Neural crest cell (in vitro differentiated cells): ENCODE data around the gene CLPSL2. TPM values are rescaled to one million over a fixed set of nuclear protein-coding genes. Genes with fewer than 3 reads are reported as not detected.

Experiments used
- DNase-seq: peaks from one replicate; pipeline ENCODE4 v3.0.0; 2021; ENCODE audit warnings: low read depth, mixed read lengths, low spot score
- H3K27ac Mint-ChIP-seq: one replicate; pipeline ENCODE4 v1.8.0; 2021; ENCODE audit warnings: mild to moderate bottlenecking, mixed read lengths; ENCODE audit not compliant: unreplicated experiment
- H3K27me3 Mint-ChIP-seq: 2 replicates; pipeline ENCODE4 v1.8.0; 2021; ENCODE audit warnings: low read depth, mild to moderate bottlenecking, mixed read lengths
- H3K36me3 Mint-ChIP-seq: 2 replicates; pipeline ENCODE4 v1.8.0; 2021; ENCODE audit warnings: low read depth, mild to moderate bottlenecking, mixed read lengths
- H3K4me1 Mint-ChIP-seq: 2 replicates; pipeline ENCODE4 v1.8.0; 2021; ENCODE audit warnings: mixed read lengths
- H3K4me3 Mint-ChIP-seq: one replicate; pipeline ENCODE4 v1.8.0; 2021; ENCODE audit warnings: mild to moderate bottlenecking, mixed read lengths
- H3K9me3 Mint-ChIP-seq: 2 replicates; pipeline ENCODE4 v1.8.0; 2021; ENCODE audit warnings: mixed read lengths
- CTCF ChIP-seq: fragments of 200-600 bp; sonication (generic); conservative IDR thresholded peaks from 2 replicates; pipeline ENCODE4 v1.5.0; 2021; ENCODE audit warnings: antibody characterized with exemption, mild to moderate bottlenecking
- total RNA-seq: library from RNA; stranded (reverse); gene quantifications from 2 replicates; pipeline ENCODE4 v1.2.1, GENCODE V29; 2021

Gene CLPSL2
- total RNA-seq, 1 donor from 2014 or later, result not detected

GRCh38 chr6:35777356-35778102 is 1.1 kb downstream of the CLPSL2 start:
- Mint-ChIP-seq H3K9me3 (no peaks in the 10 kb centered on the region), H3K4me1 (no peaks in the 10 kb centered on the region), H3K36me3 (no peaks in the 10 kb centered on the region), H3K27me3 (peaks cover 23% of the 10 kb centered on the region), H3K27ac (no peak overlapping the region), H3K4me3 (peak overlapping the region; percentile 74)
- no peak for TF ChIP-seq CTCF
- no peak for DNase-seq

- H3K27me3 Mint-ChIP-seq, result peaks cover 23% of the 10 kb centered on the region
- no peaks in the 10 kb centered on the region for H3K9me3 Mint-ChIP-seq
- H3K4me3 Mint-ChIP-seq, result no peak overlapping the region
- TF ChIP-seq CTCF, result no peak
- H3K36me3 Mint-ChIP-seq, result no peaks in the 10 kb centered on the region
- no peaks in the 10 kb centered on the region for H3K4me1 Mint-ChIP-seq
- H3K27ac Mint-ChIP-seq, result no peak overlapping the region
- no peak for DNase-seq
These were observed 2.0 kb downstream of the CLPSL2 start for GRCh38 chr6:35778437-35778836.

GRCh38 chr6:35780719-35781118 is 4.3 kb downstream of the CLPSL2 start, which contains the start of gene CLPSL1:
TSS of gene CLPSL1 (plus strand) at chr6:35781019. CDS start at chr6:35781111, 92 bp downstream.
- DNase-seq, result no peak
- no peak within 1 kb of the TSS for H3K4me3 Mint-ChIP-seq
- no peaks in the 10 kb centered on the region for H3K4me1 Mint-ChIP-seq
- H3K9me3 Mint-ChIP-seq, result no peaks in the 10 kb centered on the region
- no peak within 1 kb of the TSS for H3K27ac Mint-ChIP-seq
- TF ChIP-seq CTCF, result no peak
- H3K27me3 Mint-ChIP-seq, result peaks cover 19% of the 10 kb centered on the region
- H3K36me3 Mint-ChIP-seq, result no peaks in the 10 kb centered on the region

GRCh38 chr6:35781290-35781689 is 4.9 kb downstream of the CLPSL2 start:
- no peaks in the 10 kb centered on the region for H3K9me3 Mint-ChIP-seq
- H3K27me3 Mint-ChIP-seq, result peaks cover 19% of the 10 kb centered on the region
- no peak for DNase-seq
- H3K27ac Mint-ChIP-seq, result no peak overlapping the region
- H3K4me3 Mint-ChIP-seq, result no peak overlapping the region
- no peaks in the 10 kb centered on the region for H3K4me1 Mint-ChIP-seq
- TF ChIP-seq CTCF, result no peak
- no peaks in the 10 kb centered on the region for H3K36me3 Mint-ChIP-seq

- no peak overlapping the region for H3K4me3 Mint-ChIP-seq
- no peak overlapping the region for H3K27ac Mint-ChIP-seq
- no peaks in the 10 kb centered on the region for H3K36me3 Mint-ChIP-seq
- no peak for TF ChIP-seq CTCF
- no peaks in the 10 kb centered on the region for H3K4me1 Mint-ChIP-seq
- H3K9me3 Mint-ChIP-seq, result no peaks in the 10 kb centered on the region
- DNase-seq, result no peak
- peaks cover 19% of the 10 kb centered on the region for H3K27me3 Mint-ChIP-seq
These were observed 6.0 kb downstream of the CLPSL2 start for GRCh38 chr6:35782424-35782823.
